Left ventricle myocardium inferior (tissue), 1 donor: ENCODE measurements around the gene PKP4. TPM values are rescaled to one million over a fixed set of nuclear protein-coding genes. Genes with fewer than 3 reads are reported as not detected.

ENCODE experiments used
- DNase-seq: peaks from one replicate; pipeline ENCODE4 v3.0.0-alpha.2; 2020
- H3K27ac ChIP-seq: fragments of 200-600 bp; replicated peaks from 2 replicates; pipeline ENCODE4 v1.8.0; 2021
- H3K27me3 ChIP-seq: fragments of 200-600 bp; 2 replicates; pipeline ENCODE4 v1.8.0; 2021; ENCODE audit warnings: low read depth
- H3K36me3 ChIP-seq: fragments of 200-600 bp; 2 replicates; pipeline ENCODE4 v1.8.0; 2021
- H3K4me1 ChIP-seq: fragments of 200-600 bp; 2 replicates; pipeline ENCODE4 v1.8.0; 2021
- H3K4me3 ChIP-seq: fragments of 200-600 bp; 2 replicates; pipeline ENCODE4 v1.8.0; 2021; ENCODE audit warnings: mild to moderate bottlenecking, moderate library complexity
- H3K9me3 ChIP-seq: fragments of 200-600 bp; replicated peaks from 2 replicates; pipeline ENCODE4 v1.8.0; 2021
- CTCF ChIP-seq: fragments of 200-600 bp; IDR thresholded peaks from 2 replicates; pipeline ENCODE4 v1.8.0; 2021; ENCODE audit warnings: antibody characterized with exemption, mild to moderate bottlenecking, borderline replicate concordance
- intact Hi-C: fragments of 100-400 bp; cut with micrococcal nuclease; formaldehyde crosslinking; loops from one replicate; pipeline ENCODE4 v1.11.0; 2022
- total RNA-seq: library from RNA; stranded (reverse); fragmentation: NEBNext Ultra II Directional; extraction: Animal tissue kit (Norgen Biotek cat#: 25700); gene quantifications from one replicate; pipeline ENCODE4 v1.2.1, GENCODE V29; 2021
- donor health status: DM: no; HTN: yes; CAD: no; lungs with severe emphysema.

The PKP4 gene
- total RNA-seq, 1 donor from 2014 or later, result 47.6 TPM

GRCh38 chr2:158484892-158485556 is 28.3 kb downstream of the PKP4 start:
- peaks cover 55% of the 10 kb centered on the region for H3K4me1 ChIP-seq
- no peak for TF ChIP-seq CTCF
- peak overlapping the region; percentile 20 for H3K27ac ChIP-seq

GRCh38 chr2:158486150-158486969 is 29.6 kb downstream of the PKP4 start:
- Histone ChIP-seq H3K27ac (peak overlapping the region; percentile 17), H3K27me3 (no peaks in the 10 kb centered on the region), H3K9me3 (no peaks in the 10 kb centered on the region), H3K4me3 (no peak overlapping the region), H3K36me3 (no peaks in the 10 kb centered on the region), H3K4me1 (peaks cover 64% of the 10 kb centered on the region)
- no peak for TF ChIP-seq CTCF
- intact Hi-C loops, result no loop called here
- DNase-seq, result no peak

More at GRCh38 chr2:158484892-158485556, 28.3 kb downstream of the PKP4 start:
- Histone ChIP-seq H3K9me3 (no peaks in the 10 kb centered on the region), H3K27me3 (no peaks in the 10 kb centered on the region), H3K4me3 (no peak overlapping the region), H3K36me3 (no peaks in the 10 kb centered on the region)
- no peak for DNase-seq
- intact Hi-C loops, result no loop called here

GRCh38 chr2:158486970-158487325 is 30.2 kb downstream of the PKP4 start:
- peaks cover 68% of the 10 kb centered on the region for H3K4me1 ChIP-seq
- H3K36me3 ChIP-seq, result no peaks in the 10 kb centered on the region
- H3K27me3 ChIP-seq, result no peaks in the 10 kb centered on the region
- intact Hi-C loops, result no loop called here
- TF ChIP-seq CTCF, result no peak
- no peaks in the 10 kb centered on the region for H3K9me3 ChIP-seq
- H3K27ac ChIP-seq, result peak overlapping the region; percentile 17
- DNase-seq, result no peak
- H3K4me3 ChIP-seq, result no peak overlapping the region

- no peak for TF ChIP-seq CTCF
- Histone ChIP-seq H3K27ac (peak overlapping the region; percentile 17), H3K36me3 (no peaks in the 10 kb centered on the region), H3K9me3 (no peaks in the 10 kb centered on the region), H3K27me3 (no peaks in the 10 kb centered on the region), H3K4me3 (no peak overlapping the region), H3K4me1 (peaks cover 73% of the 10 kb centered on the region)
- no peak for DNase-seq
- intact Hi-C loops, result no loop called here
Observed at GRCh38 chr2:158487419-158487818, 30.7 kb downstream of the PKP4 start.

- H3K9me3 ChIP-seq, result no peaks in the 10 kb centered on the region
- intact Hi-C loops, result no loop called here
- H3K36me3 ChIP-seq, result no peaks in the 10 kb centered on the region
- H3K4me3 ChIP-seq, result no peak overlapping the region
- H3K27me3 ChIP-seq, result no peaks in the 10 kb centered on the region
- no peak for TF ChIP-seq CTCF
- peaks cover 84% of the 10 kb centered on the region for H3K4me1 ChIP-seq
- H3K27ac ChIP-seq, result peak overlapping the region; percentile 6
- DNase-seq, result no peak
Observed at GRCh38 chr2:158488442-158489216, 31.9 kb downstream of the PKP4 start.
